SK-N-SH (cell line): ENCODE data around the gene HIGD2B. TPM values are rescaled to one million over a fixed set of nuclear protein-coding genes. Genes with fewer than 3 reads are reported as not detected.

Experiments used
- CTCF ChIA-PET: fragments of 300-600, 350-600 bp; formaldehyde crosslinking; extraction: SDS; loops from one replicate; lab custom pipeline; 2021; lab: Yijun Ruan, JAX
- POLR2A ChIA-PET: fragments of 350-600 bp; sonication (Branson Sonifier 250); formaldehyde crosslinking; extraction: SDS; loops from one replicate; lab custom pipeline; 2020; ENCODE audit warnings: antibody characterized with exemption, inconsistent platforms; lab: Yijun Ruan, JAX
- DNase-seq: peaks from one replicate; pipeline ENCODE4 v3.0.0; 2012
- H2AFZ ChIP-seq: fragments of 200-600 bp; sonication (generic); 2 replicates; pipeline ENCODE4 v1.8.1; 2016; ENCODE audit warnings: antibody characterized with exemption, mild to moderate bottlenecking, low read depth
- H3F3A ChIP-seq: fragments of 200-600 bp; sonication (generic); replicated peaks from 2 replicates; pipeline ENCODE3; 2016; ENCODE audit warnings: antibody characterized with exemption, mild to moderate bottlenecking; ENCODE audit not compliant: insufficient read depth
- H3K27ac ChIP-seq, 2 experiments: fragments of 200-500 bp in 1 of 2; fragments of 200-600 bp in 1 of 2; sonication (Bioruptor generic) in 1 of 2; sonication (generic), shearing (Covaris generic) in 1 of 2; 2 replicates each; pipeline versions ENCODE4 v1.5.1 to v1.6.1; 2014 to 2016; ENCODE audit warnings: low read depth in 2 of 2, inconsistent platforms in 1 of 2, low read length in 1 of 2, mild to moderate bottlenecking in 1 of 2, mixed read lengths in 1 of 2
- H3K27me3 ChIP-seq: fragments of 200-600 bp; sonication (generic), shearing (Covaris generic); 2 replicates; pipeline ENCODE4 v1.6.1; 2016; ENCODE audit warnings: mixed run types; ENCODE audit not compliant: insufficient read depth
- H3K36me3 ChIP-seq, 2 experiments: fragments of 200-500 bp in 1 of 2; fragments of 200-600 bp in 1 of 2; sonication (Bioruptor generic) in 1 of 2; sonication (generic) in 1 of 2; replicated peaks in 1 of 2; 2 replicates each; pipeline versions ENCODE3 to v1.5.1; 2014 to 2016; ENCODE audit warnings: low read length in 1 of 2, mild to moderate bottlenecking in 1 of 2; ENCODE audit not compliant: insufficient read depth in 2 of 2, control insufficient read depth in 1 of 2
- H3K4me1 ChIP-seq, 2 experiments: fragments of 200-500 bp in 1 of 2; fragments of 200-600 bp in 1 of 2; sonication (Bioruptor generic) in 1 of 2; sonication (generic), shearing (Covaris generic) in 1 of 2; 2 replicates each; pipeline versions ENCODE4 v1.5.1 to v1.6.1; 2014 to 2016; ENCODE audit warnings: low read depth in 1 of 2, low read length in 1 of 2, mixed run types in 1 of 2; ENCODE audit not compliant: insufficient read depth in 2 of 2, control insufficient read depth in 1 of 2
- H3K4me2 ChIP-seq: fragments of 200-600 bp; sonication (generic), shearing (Covaris generic); 2 replicates; pipeline ENCODE4 v1.6.1; 2017; ENCODE audit warnings: mixed run types
- H3K4me3 ChIP-seq, 2 experiments: fragments of 200-500 bp in 1 of 2; fragments of 200-600 bp in 1 of 2; sonication (Bioruptor generic) in 1 of 2; sonication (generic), shearing (Covaris generic) in 1 of 2; 2 replicates each; pipeline versions ENCODE4 v1.5.1 to v1.8.1; 2014 to 2016; ENCODE audit warnings: low read depth in 2 of 2, inconsistent platforms in 1 of 2, low read length in 1 of 2, mild to moderate bottlenecking in 1 of 2, mixed read lengths in 1 of 2, moderate library complexity in 1 of 2
- H3K79me2 ChIP-seq: fragments of 200-600 bp; sonication (generic); 2 replicates; pipeline ENCODE4 v1.8.1; 2017; ENCODE audit warnings: mild to moderate bottlenecking; ENCODE audit not compliant: insufficient read depth
- H3K9ac ChIP-seq: fragments of 200-600 bp; sonication (generic); 2 replicates; pipeline ENCODE4 v1.6.1; 2017; ENCODE audit warnings: mixed run types
- H3K9me2 ChIP-seq: fragments of 200-600 bp; sonication (generic); 2 replicates; pipeline ENCODE4 v1.6.1; 2017; ENCODE audit warnings: mixed run types
- H3K9me3 ChIP-seq: fragments of 200-600 bp; sonication (generic); 2 replicates; pipeline ENCODE4 v1.6.1; 2017; ENCODE audit warnings: mixed run types, mild to moderate bottlenecking, moderate library complexity
- H4K20me1 ChIP-seq: fragments of 200-600 bp; sonication (generic); 2 replicates; pipeline ENCODE4 v1.6.1; 2017; ENCODE audit warnings: mild to moderate bottlenecking, mixed run types; ENCODE audit not compliant: insufficient read depth
- EP300 ChIP-seq, 2 experiments: IDR thresholded peaks; 2 replicates each; pipeline versions ENCODE4 v1.4.0 to v1.6.1; 2012; ENCODE audit warnings: borderline replicate concordance in 1 of 2, low read depth in 1 of 2, low read length in 1 of 2
- FOXJ3 ChIP-seq: sonication (generic); formaldehyde crosslinking; IDR thresholded peaks from 2 replicates; pipeline ENCODE4 v1.5.1; 2020; ENCODE audit warnings: mild to moderate bottlenecking, missing genetic modification reagents
- FOXM1 ChIP-seq: IDR thresholded peaks from 2 replicates; pipeline ENCODE4 v1.4.0; 2012; ENCODE audit warnings: low read depth, mild to moderate bottlenecking
- GATA2 ChIP-seq: sonication (generic); formaldehyde crosslinking; IDR thresholded peaks from 2 replicates; pipeline ENCODE4 v1.5.0; 2020; ENCODE audit warnings: mild to moderate bottlenecking, missing genetic modification reagents
- JUND ChIP-seq: IDR thresholded peaks from 2 replicates; pipeline ENCODE4 v1.4.0; 2012
- MEF2A ChIP-seq: IDR thresholded peaks from 2 replicates; pipeline ENCODE4 v1.4.0; 2012; ENCODE audit warnings: low read depth, borderline replicate concordance
- NFIC ChIP-seq: IDR thresholded peaks from 2 replicates; pipeline ENCODE4 v1.4.0; 2012; ENCODE audit warnings: borderline replicate concordance
- NRF1 ChIP-seq: IDR thresholded peaks from 2 replicates; pipeline ENCODE4 v1.6.1; 2012; ENCODE audit warnings: low read depth, mild to moderate bottlenecking, low read length
- RAD21 ChIP-seq: IDR thresholded peaks from 2 replicates; pipeline ENCODE4 v1.6.1; 2012; ENCODE audit warnings: mild to moderate bottlenecking, low read length
- RCOR1 ChIP-seq: fragments of 150-350 bp; IDR thresholded peaks from 2 replicates; pipeline ENCODE4 v1.6.1; 2017; ENCODE audit warnings: antibody characterized with exemption, low read length
- RFX5 ChIP-seq: IDR thresholded peaks from 2 replicates; pipeline ENCODE4 v1.6.1; 2012; ENCODE audit warnings: mild to moderate bottlenecking, improper control_type of control experiment, low read length
- RXRA ChIP-seq: IDR thresholded peaks from 2 replicates; pipeline ENCODE4 v1.4.0; 2012; ENCODE audit warnings: low read depth, mild to moderate bottlenecking, borderline replicate concordance
- SMC3 ChIP-seq: IDR thresholded peaks from 2 replicates; pipeline ENCODE4 v1.6.1; 2012; ENCODE audit warnings: low read depth, low read length, improper control_type of control experiment
- TAF1 ChIP-seq: IDR thresholded peaks from 2 replicates; pipeline ENCODE4 v1.6.1; 2012; ENCODE audit warnings: low read depth, mild to moderate bottlenecking, low read length, moderate library complexity, borderline replicate concordance
- TCF12 ChIP-seq: IDR thresholded peaks from 2 replicates; pipeline ENCODE4 v1.4.0; 2012
- USF2 ChIP-seq: fragments of 150-350 bp; IDR thresholded peaks from 2 replicates; pipeline ENCODE4 v1.6.1; 2017; ENCODE audit warnings: antibody characterized with exemption, low read length, low read depth, borderline replicate concordance
- WGBS: methylation state at CpG from one replicate; pipeline ENCODE4 v1.1.6; 2017; ENCODE audit warnings: low lambda C conversion rate; 5-methylcytosine and 5-hydroxymethylcytosine counted together
- polyA plus RNA-seq, 3 experiments: library from polyadenylated mRNA; depleted of rRNA; stranded (reverse); fragments of >200 nt; gene quantifications; 2 replicates each; pipeline ENCODE4 v1.2.3, GENCODE V29; 2012
- TF ChIP-seq, protein P1 (sequence below): fragments of 150-350 bp; IDR thresholded peaks from 2 replicates; pipeline ENCODE4 v1.6.1; 2016; ENCODE audit warnings: mild to moderate bottlenecking, low read depth, low read length
- TF ChIP-seq, protein P2 (sequence below): IDR thresholded peaks from 2 replicates; pipeline ENCODE4 v1.4.0; 2012; ENCODE audit warnings: low read depth
- TF ChIP-seq, protein P3 (sequence below): IDR thresholded peaks from 2 replicates; pipeline ENCODE4; 2012
- TF ChIP-seq, protein P4 (sequence below): IDR thresholded peaks from 2 replicates; pipeline ENCODE4 v1.6.1; 2012; ENCODE audit warnings: mild to moderate bottlenecking, low read depth, low read length, moderate library complexity

HIGD2B gene
- polyA plus RNA-seq, 1 of the 3 experiments (the other 2 are of a cell fraction): not detected

GRCh38 chr15:72735111-72735510 is 49.1 kb upstream of the HIGD2B start:
- no peak overlapping the region for H3K4me2 ChIP-seq
- H3K4me1 ChIP-seq: no peaks in the 10 kb centered on the region
- H3K27me3 ChIP-seq: no peaks in the 10 kb centered on the region
- ChIA-PET POLR2A (no interaction called here), CTCF (interaction anchor here (1.3 to 7.2 kb wide), 4 partner anchors 12 to 530 kb away, joined by 3 to 72 read pairs (median 3); no protein-coding TSS in a partner anchor)
- H3K79me2 ChIP-seq: no peaks in the 10 kb centered on the region
- H3K9me3 ChIP-seq: no peaks in the 10 kb centered on the region
- no peak overlapping the region for H2AFZ ChIP-seq
- no peak overlapping the region for H3K4me3 ChIP-seq
- no peaks in the 10 kb centered on the region for H4K20me1 ChIP-seq
- WGBS: 93% methylated on average over 2 of the region's 2 CpGs
- peaks cover 40 to 58% of the 10 kb centered on the region in 2 experiments for H3K36me3 ChIP-seq
- H3K9me2 ChIP-seq: no peaks in the 10 kb centered on the region
- H3K27ac ChIP-seq: no peak overlapping the region
- no peak for DNase-seq
- no peak for TF ChIP-seq FOXM1
- TF ChIP-seq RCOR1: no peak
- TF ChIP-seq TCF12: no peak
- TF ChIP-seq MEF2A: no peak
- TF ChIP-seq GATA2 (CRISPR knock-in tag): no peak
- TF ChIP-seq, protein P1, sequence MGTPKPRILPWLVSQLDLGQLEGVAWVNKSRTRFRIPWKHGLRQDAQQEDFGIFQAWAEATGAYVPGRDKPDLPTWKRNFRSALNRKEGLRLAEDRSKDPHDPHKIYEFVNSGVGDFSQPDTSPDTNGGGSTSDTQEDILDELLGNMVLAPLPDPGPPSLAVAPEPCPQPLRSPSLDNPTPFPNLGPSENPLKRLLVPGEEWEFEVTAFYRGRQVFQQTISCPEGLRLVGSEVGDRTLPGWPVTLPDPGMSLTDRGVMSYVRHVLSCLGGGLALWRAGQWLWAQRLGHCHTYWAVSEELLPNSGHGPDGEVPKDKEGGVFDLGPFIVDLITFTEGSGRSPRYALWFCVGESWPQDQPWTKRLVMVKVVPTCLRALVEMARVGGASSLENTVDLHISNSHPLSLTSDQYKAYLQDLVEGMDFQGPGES: no peak
- TF ChIP-seq NRF1: no peak
- H3K9ac ChIP-seq: no peak overlapping the region
- no peaks in the 10 kb centered on the region for H3F3A ChIP-seq

- H3K36me3 ChIP-seq: peaks cover 32 to 54% of the 10 kb centered on the region in 2 experiments
- no peaks in the 10 kb centered on the region for H3K9me2 ChIP-seq
- H3K79me2 ChIP-seq: no peaks in the 10 kb centered on the region
- H3K4me2 ChIP-seq: no peak overlapping the region
- H3K4me3 ChIP-seq: no peak overlapping the region
- H3K9ac ChIP-seq: no peak overlapping the region
- WGBS: 68% methylated on average over 2 of the region's 2 CpGs
- no peak overlapping the region for H2AFZ ChIP-seq
- no peaks in the 10 kb centered on the region for H3F3A ChIP-seq
- ChIA-PET CTCF (interaction anchor here (1.3 to 7.2 kb wide), 4 partner anchors 11 to 316 kb away, joined by 3 to 72 read pairs (median 4); no protein-coding TSS in a partner anchor), POLR2A (no interaction called here)
- no peaks in the 10 kb centered on the region for H4K20me1 ChIP-seq
- no peak overlapping the region for H3K27ac ChIP-seq
- no peaks in the 10 kb centered on the region for H3K4me1 ChIP-seq
- H3K27me3 ChIP-seq: no peaks in the 10 kb centered on the region
- no peaks in the 10 kb centered on the region for H3K9me3 ChIP-seq
- no peak for DNase-seq
- TF ChIP-seq, protein P2, sequence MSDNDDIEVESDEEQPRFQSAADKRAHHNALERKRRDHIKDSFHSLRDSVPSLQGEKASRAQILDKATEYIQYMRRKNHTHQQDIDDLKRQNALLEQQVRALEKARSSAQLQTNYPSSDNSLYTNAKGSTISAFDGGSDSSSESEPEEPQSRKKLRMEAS: no peak
- TF ChIP-seq GATA2 (CRISPR knock-in tag) (no peak), RFX5 (no peak), USF2 (no peak), EP300 (IDR thresholded peaks at IDR 0.05; ENCODE audit: borderline replicate concordance in 1 of 2, low read depth in 1 of 2, low read length in 1 of 2) (no peak), JUND (no peak), RCOR1 (no peak), NFIC (no peak), TAF1 (no peak), RAD21 (no peak), MEF2A (no peak), FOXJ3 (CRISPR knock-in tag) (no peak), NRF1 (no peak), FOXM1 (no peak), RXRA (no peak), SMC3 (no peak)
- TF ChIP-seq, protein P3, sequence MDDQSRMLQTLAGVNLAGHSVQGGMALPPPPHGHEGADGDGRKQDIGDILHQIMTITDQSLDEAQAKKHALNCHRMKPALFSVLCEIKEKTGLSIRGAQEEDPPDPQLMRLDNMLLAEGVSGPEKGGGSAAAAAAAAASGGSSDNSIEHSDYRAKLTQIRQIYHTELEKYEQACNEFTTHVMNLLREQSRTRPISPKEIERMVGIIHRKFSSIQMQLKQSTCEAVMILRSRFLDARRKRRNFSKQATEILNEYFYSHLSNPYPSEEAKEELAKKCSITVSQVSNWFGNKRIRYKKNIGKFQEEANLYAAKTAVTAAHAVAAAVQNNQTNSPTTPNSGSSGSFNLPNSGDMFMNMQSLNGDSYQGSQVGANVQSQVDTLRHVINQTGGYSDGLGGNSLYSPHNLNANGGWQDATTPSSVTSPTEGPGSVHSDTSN: no peak
- TF ChIP-seq, protein P4, sequence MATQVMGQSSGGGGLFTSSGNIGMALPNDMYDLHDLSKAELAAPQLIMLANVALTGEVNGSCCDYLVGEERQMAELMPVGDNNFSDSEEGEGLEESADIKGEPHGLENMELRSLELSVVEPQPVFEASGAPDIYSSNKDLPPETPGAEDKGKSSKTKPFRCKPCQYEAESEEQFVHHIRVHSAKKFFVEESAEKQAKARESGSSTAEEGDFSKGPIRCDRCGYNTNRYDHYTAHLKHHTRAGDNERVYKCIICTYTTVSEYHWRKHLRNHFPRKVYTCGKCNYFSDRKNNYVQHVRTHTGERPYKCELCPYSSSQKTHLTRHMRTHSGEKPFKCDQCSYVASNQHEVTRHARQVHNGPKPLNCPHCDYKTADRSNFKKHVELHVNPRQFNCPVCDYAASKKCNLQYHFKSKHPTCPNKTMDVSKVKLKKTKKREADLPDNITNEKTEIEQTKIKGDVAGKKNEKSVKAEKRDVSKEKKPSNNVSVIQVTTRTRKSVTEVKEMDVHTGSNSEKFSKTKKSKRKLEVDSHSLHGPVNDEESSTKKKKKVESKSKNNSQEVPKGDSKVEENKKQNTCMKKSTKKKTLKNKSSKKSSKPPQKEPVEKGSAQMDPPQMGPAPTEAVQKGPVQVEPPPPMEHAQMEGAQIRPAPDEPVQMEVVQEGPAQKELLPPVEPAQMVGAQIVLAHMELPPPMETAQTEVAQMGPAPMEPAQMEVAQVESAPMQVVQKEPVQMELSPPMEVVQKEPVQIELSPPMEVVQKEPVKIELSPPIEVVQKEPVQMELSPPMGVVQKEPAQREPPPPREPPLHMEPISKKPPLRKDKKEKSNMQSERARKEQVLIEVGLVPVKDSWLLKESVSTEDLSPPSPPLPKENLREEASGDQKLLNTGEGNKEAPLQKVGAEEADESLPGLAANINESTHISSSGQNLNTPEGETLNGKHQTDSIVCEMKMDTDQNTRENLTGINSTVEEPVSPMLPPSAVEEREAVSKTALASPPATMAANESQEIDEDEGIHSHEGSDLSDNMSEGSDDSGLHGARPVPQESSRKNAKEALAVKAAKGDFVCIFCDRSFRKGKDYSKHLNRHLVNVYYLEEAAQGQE: no peak
Observed at GRCh38 chr15:72733941-72734738, 48.2 kb upstream of the HIGD2B start.
